Panc1 (cell line): ENCODE data around the gene SLC6A17. TPM values are rescaled to one million over a fixed set of nuclear protein-coding genes. Genes with fewer than 3 reads are reported as not detected.

Experiments
- ATAC-seq: fragments of 200-7000 bp; cut with Tn5 transposase; 2 replicates; pipeline ENCODE4 v1.9.1; 2020; ENCODE audit warnings: mild to moderate bottlenecking, moderate library complexity
- BruUV-seq: library from RNA; stranded (reverse); fragments of 400-500 nt; replicated peaks from 2 replicates; lab custom pipeline; 2021; lab: Mats Ljungman, UMichigan
- CTCF ChIA-PET: fragments of 300-600 bp; sonication (Branson Sonifier 250); formaldehyde crosslinking; loops from one replicate; lab custom pipeline; 2022; ENCODE audit warnings: antibody characterized with exemption; lab: Charles Lee
- POLR2A ChIA-PET: fragments of 300-600 bp; sonication (Branson Sonifier 250); formaldehyde crosslinking; loops from one replicate; lab custom pipeline; 2022; ENCODE audit warnings: antibody characterized with exemption; lab: Charles Lee
- DNase-seq: peaks from one replicate; pipeline ENCODE4 v3.0.0-alpha.2; 2010; ENCODE audit warnings: low read depth, low spot score
- H3K27ac ChIP-seq: 2 replicates; pipeline ENCODE4 v1.5.1; 2011; ENCODE audit warnings: mild to moderate bottlenecking, low read length, inconsistent platforms
- H3K27me3 ChIP-seq: fragments of 200-500 bp; sonication (Bioruptor generic); 2 replicates; pipeline ENCODE4 v1.6.0; 2014; ENCODE audit warnings: low read length, inconsistent platforms; ENCODE audit not compliant: control insufficient read depth, insufficient read depth
- H3K36me3 ChIP-seq: fragments of 200-500 bp; sonication (Bioruptor generic); 2 replicates; pipeline ENCODE4 v1.5.1; 2014; ENCODE audit warnings: inconsistent platforms, mild to moderate bottlenecking, low read length, moderate library complexity; ENCODE audit not compliant: control insufficient read depth, insufficient read depth
- H3K4me1 ChIP-seq: 2 replicates; pipeline ENCODE4 v1.5.1; 2011; ENCODE audit warnings: inconsistent platforms, mild to moderate bottlenecking, low read length, moderate library complexity; ENCODE audit not compliant: control insufficient read depth, insufficient read depth
- H3K4me3 ChIP-seq, 2 experiments: 2 replicates each; pipeline ENCODE4 v1.5.1; 2011 to 2012; ENCODE audit warnings: low read depth in 2 of 2, low read length in 2 of 2, mild to moderate bottlenecking in 2 of 2, inconsistent platforms in 1 of 2, moderate library complexity in 1 of 2
- H3K9me3 ChIP-seq: fragments of 200-500 bp; sonication (Bioruptor generic); 2 replicates; pipeline ENCODE4 v1.5.1; 2014; ENCODE audit warnings: low read depth, mild to moderate bottlenecking, inconsistent platforms, low read length, moderate library complexity; ENCODE audit not compliant: control insufficient read depth, insufficient read depth
- CTCF ChIP-seq: fragments of 450-650 bp; IDR thresholded peaks from 2 replicates; pipeline ENCODE4 v1.5.1; 2017; ENCODE audit warnings: mild to moderate bottlenecking
- POLR2AphosphoS5 ChIP-seq: IDR thresholded peaks from 2 replicates; pipeline ENCODE4 v1.6.1; 2012; ENCODE audit warnings: mild to moderate bottlenecking, low read depth, low read length, moderate library complexity
- REST ChIP-seq, 2 experiments: IDR thresholded peaks; 2 replicates each; pipeline ENCODE4 v1.6.1; 2011 to 2012; ENCODE audit warnings: low read depth in 2 of 2, control low read depth in 1 of 2, low read length in 1 of 2, mild to moderate bottlenecking in 1 of 2, moderate library complexity in 1 of 2; ENCODE audit not compliant: insufficient read depth in 1 of 2
- SIN3A ChIP-seq: IDR thresholded peaks from 2 replicates; pipeline ENCODE4 v1.6.1; 2012; ENCODE audit warnings: low read depth, mild to moderate bottlenecking, low read length, moderate library complexity, borderline replicate concordance; ENCODE audit not compliant: insufficient read depth
- TCF7L2 ChIP-seq: IDR thresholded peaks from 2 replicates; pipeline ENCODE4 v1.6.1; 2011; ENCODE audit warnings: mild to moderate bottlenecking, low read depth, low read length, inconsistent platforms
- in situ Hi-C: cut with HindIII; loops from 2 replicates; pipeline ENCODE4 v1.10.0; 2016; ENCODE audit warnings: low sequenced_read_pairs, low pct_unique_long_range_greater_than_20kb
- intact Hi-C: fragments of 100-400 bp; cut with micrococcal nuclease; formaldehyde crosslinking; loops from one replicate; pipeline ENCODE4 v1.10.0; 2022; ENCODE audit not compliant: unreplicated experiment
- total RNA-seq: library from RNA; stranded (reverse); gene quantifications from one replicate; pipeline ENCODE4 v1.2.1, GENCODE V29; 2021; ENCODE audit not compliant: unreplicated experiment

The SLC6A17 gene
- total RNA-seq, 1 experiment from 2014 or later = 5.7 TPM

GRCh38 chr1:110248746-110249145 is 98.5 kb downstream of the SLC6A17 start:
- DNase-seq (no peak), ATAC-seq (no peak)
- ChIA-PET CTCF (no interaction called here), POLR2A (no interaction called here)
- Histone ChIP-seq H3K4me1 (no peaks in the 10 kb centered on the region), H3K27me3 (no peaks in the 10 kb centered on the region), H3K36me3 (no peaks in the 10 kb centered on the region), H3K4me3 (no peak overlapping the region), H3K9me3 (no peaks in the 10 kb centered on the region), H3K27ac (no peak overlapping the region)
- in situ Hi-C loops (no loop called here), intact Hi-C loops (no loop called here)
- no peak for TF ChIP-seq REST (IDR thresholded peaks at IDR 0.05; ENCODE audit: insufficient read depth in 1 of 2, low read depth in 2 of 2, low read length in 1 of 2)
- no peak for TF ChIP-seq POLR2AphosphoS5
- no peak for TF ChIP-seq CTCF
- TF ChIP-seq SIN3A = no peak
- TF ChIP-seq TCF7L2 = no peak
- BruUV-seq = no TSS peak

GRCh38 chr1:110249256-110249655 is 99.0 kb downstream of the SLC6A17 start:
- ATAC-seq (no peak), DNase-seq (no peak)
- TF ChIP-seq POLR2AphosphoS5 (no peak), REST (IDR thresholded peaks at IDR 0.05; ENCODE audit: insufficient read depth in 1 of 2, low read depth in 2 of 2, low read length in 1 of 2) (no peak), TCF7L2 (no peak), SIN3A (no peak), CTCF (no peak)
- CTCF ChIA-PET = no interaction called here
- in situ Hi-C loops (no loop called here), intact Hi-C loops (no loop called here)
- Histone ChIP-seq H3K27ac (no peak overlapping the region), H3K4me3 (no peak overlapping the region), H3K27me3 (no peaks in the 10 kb centered on the region), H3K4me1 (no peaks in the 10 kb centered on the region), H3K36me3 (no peaks in the 10 kb centered on the region), H3K9me3 (no peaks in the 10 kb centered on the region)
- POLR2A ChIA-PET = no interaction called here
- BruUV-seq = no TSS peak
